WI38 (cell line): Measurements from ENCODE around the gene RC3H2.

Source experiments
- H3K4me3 ChIP-seq: 2 replicates; pipeline ENCODE4 v1.5.1; 2011; ENCODE audit warnings: low read depth, mild to moderate bottlenecking, control low read depth, low read length
- CTCF ChIP-seq: IDR thresholded peaks from 2 replicates; pipeline ENCODE4 v1.5.1; 2012; ENCODE audit warnings: low read depth, mild to moderate bottlenecking, control low read depth, low read length

RC3H2 gene

GRCh38 chr9:122820490-122820845 is 84.7 kb downstream of the RC3H2 start:
- TF ChIP-seq CTCF = no peak
- no peak overlapping the region for H3K4me3 ChIP-seq

DNA sequence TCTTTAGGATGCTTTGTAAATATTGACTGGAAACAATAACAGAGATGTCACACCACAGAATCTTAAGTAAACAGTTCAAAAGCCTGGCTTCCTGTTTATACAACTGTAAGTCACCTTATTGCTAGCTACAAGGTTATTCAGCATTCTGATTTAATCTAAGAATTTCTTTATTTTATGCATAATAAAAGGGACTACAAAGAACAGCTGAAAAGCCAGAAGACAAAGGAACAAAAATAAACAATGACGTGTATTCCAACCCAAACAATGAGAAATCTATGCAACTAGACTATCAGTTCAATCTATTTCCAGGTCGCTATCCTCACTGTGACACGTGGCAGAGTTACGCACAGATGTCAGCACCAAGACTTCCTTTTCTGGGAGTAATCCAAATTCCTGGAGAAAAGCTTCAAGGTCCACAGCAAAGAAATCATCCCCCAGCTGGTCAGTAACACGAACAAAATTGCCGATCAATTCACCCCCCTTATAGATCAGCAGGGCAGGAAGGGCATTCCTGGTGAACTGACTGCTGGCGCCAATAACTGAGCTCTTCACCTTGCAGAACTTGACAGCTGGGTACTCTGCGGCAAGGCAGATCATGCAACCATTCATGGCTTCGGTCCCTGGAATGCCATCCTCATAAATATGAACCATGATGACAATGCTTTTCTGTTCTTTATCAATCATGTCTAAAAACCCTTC is 85.2 kb downstream of the RC3H2 start:
- no peak for TF ChIP-seq CTCF

GRCh38 chr9:122819326-122819725 is 85.8 kb downstream of the RC3H2 start:
- no peak overlapping the region for H3K4me3 ChIP-seq
- no peak for TF ChIP-seq CTCF

More for the DNA sequence above, 85.2 kb downstream of the RC3H2 start:
- H3K4me3 ChIP-seq = no peak overlapping the region

- TF ChIP-seq CTCF = no peak
- no peak overlapping the region for H3K4me3 ChIP-seq
These were observed 88.8 kb downstream of the RC3H2 start for GRCh38 chr9:122816163-122816867.

GRCh38 chr9:122815544-122815943 is 89.6 kb downstream of the RC3H2 start:
- no peak for TF ChIP-seq CTCF
- no peak overlapping the region for H3K4me3 ChIP-seq

DNA sequence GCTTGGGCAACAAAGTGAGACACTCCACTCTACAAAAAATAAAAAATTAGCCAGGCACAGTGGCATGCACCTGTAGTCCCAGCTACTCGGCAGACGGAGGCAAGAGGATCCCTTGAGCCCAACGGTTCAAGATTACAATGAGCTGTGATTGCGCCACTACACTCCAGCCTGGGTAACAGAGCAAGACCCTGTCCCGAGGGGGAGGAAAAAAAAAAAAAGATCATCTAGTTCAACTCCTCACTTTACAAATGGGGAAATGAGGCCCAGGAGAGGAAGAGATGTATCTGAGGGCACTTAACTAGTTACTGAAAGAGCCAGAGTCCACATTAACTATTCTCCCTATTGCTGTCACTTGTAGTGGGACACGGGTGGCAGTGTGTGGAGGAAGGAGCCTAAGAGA is 90.6 kb downstream of the RC3H2 start:
- no peak overlapping the region for H3K4me3 ChIP-seq
- TF ChIP-seq CTCF = no peak

- TF ChIP-seq CTCF = no peak
- no peak overlapping the region for H3K4me3 ChIP-seq
These were observed 92.4 kb downstream of the RC3H2 start for GRCh38 chr9:122812736-122813135.
